Activated CD8-positive, alpha-beta memory T cell treated with anti-CD3 and anti-CD28 coated beads, Interleukin-2, amount 50 U/mL, for 24 hours (primary cell): ENCODE measurements around the gene TNC.

Experiments used
- DNase-seq: peaks from one replicate; pipeline ENCODE4 v3.0.0-alpha.2; 2020; ENCODE audit errors: extremely low read depth

Gene TNC

DNA sequence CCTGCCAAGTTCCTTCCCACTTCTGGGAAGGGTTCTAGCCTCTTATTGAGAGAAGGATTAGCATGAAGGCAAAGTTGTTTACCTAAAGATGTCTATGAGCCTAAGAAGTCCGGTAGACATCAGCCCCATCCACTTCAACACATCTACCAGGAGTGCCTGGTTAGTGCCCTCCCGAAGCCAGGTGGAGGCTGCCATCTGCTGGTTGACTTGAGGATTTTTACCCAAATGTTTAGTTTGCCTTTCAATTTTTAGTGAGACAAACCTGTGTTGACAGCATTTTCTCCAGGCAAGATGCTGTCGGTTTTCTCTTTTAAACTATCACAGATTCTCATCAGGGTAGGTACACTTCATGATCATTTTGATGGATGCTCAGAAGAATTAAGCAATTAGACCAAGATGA is 104.0 kb downstream of the TNC start:
- no peak for DNase-seq

DNA sequence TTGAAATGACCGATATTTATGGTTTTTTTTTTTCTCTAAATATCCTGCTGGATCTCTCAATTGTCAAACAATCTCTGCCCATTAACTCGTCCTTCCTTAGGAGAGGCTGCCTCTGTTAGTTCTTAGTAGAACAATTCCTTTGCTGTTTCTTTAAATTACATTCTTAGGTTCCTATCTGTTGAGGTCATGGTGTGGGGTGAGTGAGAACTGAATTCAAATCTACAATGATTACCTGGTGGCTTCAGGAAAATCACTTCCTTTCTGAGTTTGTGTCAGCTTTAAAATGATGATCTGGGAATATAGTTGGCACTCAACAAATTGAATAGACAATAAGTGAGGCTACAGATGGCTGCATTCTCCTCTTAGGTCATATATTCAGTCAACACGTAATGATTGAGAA is 105.5 kb downstream of the TNC start:
- no peak for DNase-seq

DNA sequence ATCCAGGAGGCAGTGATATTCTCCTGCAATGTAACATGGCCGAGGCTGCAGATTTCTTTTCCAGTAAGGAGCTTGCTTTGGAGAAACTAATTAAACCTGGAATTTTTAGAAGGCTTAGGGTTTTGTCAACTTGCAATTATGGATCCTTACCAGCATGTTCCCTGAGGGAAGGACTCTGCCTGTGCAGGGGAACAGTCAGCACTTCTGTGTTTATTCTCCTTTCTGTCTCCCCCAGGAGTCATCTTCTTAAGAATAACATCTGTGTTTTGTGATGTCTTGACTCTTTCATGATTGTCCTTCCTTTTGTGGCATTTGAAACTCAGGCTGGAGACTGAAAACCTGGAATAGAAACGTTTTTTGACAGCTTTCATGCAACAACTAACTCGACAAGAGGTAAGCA is 107.1 kb downstream of the TNC start:
- no peak for DNase-seq

DNA sequence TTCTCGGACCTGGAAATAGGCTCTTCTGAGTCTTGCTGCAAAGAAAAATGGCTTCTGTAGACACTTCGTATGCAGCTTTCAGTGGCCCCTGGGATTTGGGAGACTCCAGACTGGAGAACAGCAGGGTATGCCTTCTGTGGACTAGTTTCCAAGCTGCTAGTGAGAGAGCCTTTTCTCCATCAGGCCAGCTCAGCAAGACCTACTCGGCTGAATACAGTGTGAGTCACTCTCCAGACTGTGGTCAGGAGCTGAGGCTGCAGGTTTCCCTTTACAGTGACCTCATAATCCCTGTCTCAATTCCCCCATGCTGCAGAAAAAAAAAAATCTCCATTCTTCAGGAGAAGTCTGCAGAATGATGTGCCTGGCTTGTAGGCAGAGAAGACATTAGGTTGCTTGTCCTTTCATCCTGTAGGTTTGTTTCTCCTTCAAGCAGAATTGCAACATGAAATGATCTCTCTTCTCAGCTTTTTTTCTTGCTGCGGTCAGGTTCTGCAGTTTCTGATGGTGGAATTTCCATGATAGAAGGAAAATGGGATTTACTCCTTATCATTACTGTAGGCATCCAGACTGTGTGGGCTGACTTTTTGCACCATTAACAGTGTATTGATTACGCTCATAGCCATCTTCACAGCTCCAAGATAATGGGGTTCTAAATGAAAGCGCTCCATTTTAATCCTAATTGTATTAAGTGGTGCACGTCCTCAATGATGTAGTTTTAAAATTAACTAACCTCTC is 109.3 kb downstream of the TNC start:
- DNase-seq = no peak

DNA sequence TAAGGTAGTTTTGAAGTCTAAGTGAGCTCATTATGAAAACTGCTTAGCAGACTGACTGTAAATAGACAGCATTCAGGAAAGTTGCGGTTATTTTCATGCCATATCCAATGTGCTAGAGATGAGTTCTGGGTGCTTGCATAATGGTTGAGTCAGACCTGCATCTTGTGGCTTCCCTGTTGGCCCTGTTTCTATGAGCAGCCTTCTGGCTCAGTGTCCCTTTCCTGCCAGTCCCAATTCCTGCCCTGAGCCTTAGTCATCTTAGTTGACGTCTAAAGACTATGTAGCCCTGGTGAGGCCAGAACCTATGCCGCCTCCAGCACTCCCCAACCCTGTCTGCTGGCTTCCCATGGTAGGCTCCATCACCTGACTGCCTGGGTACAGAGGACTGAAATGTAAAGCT is 111.3 kb downstream of the TNC start:
- DNase-seq = no peak

DNA sequence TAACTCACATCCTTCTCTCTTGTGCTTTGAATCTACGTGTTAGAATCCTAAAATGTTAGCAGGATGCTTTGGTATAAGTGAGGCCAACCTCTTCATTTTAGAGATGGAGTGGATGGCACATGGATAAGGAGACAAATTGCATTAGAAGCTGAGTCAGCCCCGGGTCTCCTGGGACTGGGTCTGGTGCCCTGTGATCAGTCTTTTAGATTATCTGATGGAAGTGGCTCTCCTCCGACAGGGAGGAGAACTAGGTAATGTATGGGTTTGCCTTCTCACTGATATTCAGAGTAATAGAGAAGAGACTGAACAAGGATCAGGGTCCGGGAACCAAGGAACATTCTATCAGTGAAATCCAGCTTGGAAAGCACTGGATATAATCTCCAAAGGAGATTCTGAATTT is 112.6 kb downstream of the TNC start:
- no peak for DNase-seq

DNA sequence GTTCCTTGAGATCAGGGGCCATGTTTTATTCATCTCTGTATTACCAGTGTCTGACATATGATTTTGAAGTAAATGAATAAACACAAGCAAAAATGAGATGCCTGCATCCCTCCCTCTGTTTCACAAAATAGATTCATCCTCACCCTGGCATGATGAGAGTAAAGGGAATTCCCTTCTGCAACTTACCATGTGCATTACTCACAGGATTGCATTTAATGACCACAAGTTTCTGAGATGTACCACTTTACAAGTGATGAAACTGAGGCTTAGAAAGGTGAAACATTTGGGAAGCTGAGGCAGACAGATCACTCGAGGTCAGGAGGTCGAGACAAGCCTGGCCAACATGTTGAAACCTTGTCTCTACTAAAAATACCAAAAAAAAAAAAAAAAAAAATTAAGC is 113.4 kb downstream of the TNC start:
- no peak for DNase-seq

DNA sequence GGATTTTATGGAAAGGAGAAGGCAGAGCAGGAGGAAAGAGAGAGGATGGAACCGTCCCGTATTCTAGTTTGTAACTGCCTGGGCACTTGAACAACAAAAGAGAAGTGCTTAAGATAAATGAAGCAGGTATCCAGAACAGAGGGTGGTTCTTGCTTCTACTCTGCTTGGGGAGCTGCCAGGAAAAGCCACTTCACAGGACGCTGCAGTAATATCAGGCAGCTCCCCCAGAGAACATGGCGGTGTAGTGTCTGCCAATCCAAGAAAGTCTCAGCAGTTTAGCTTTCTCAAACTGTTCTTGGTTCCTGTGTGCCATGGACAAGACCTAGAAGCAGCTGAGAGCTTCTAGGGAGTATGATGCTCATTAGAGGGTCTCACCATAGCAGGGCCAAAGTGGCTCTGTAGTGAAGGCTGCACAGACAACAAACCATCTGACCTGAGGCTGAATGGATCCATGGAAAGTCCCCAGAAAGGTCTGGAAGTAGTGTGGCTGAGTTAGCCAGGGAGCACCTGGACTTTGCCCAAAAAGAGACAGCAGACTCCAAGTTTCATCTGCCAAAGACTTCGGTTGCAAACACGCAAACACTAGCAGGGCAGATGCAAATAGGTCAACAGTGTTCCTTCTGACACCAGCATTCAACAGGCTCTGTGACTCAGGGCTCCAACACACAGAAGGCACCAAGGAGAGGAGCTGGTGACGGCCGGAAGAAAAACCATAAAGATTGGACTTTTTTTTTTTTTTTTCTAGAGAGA is 115.4 kb downstream of the TNC start:
- no peak for DNase-seq

DNA sequence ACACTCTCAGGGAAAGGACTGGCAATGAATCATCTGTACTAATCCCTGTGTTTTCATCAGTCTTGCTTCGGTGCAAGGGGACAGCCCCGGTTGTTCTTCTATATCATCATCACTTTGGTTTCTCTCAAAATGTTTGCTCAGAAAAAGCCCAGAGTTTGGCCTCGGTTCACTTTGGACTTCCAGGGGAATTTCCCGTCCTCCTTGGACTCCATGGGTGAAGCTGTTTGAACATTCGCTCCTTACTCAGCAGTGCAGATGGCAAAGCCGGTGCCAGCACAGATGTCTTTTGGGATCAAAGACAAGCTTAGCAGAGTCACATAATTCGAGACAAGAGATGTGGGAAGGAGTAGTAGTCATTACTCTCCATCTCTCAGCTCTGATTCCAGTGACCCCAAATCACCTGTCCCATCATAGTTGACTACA is 117.7 kb downstream of the TNC start:
- no peak for DNase-seq

DNA sequence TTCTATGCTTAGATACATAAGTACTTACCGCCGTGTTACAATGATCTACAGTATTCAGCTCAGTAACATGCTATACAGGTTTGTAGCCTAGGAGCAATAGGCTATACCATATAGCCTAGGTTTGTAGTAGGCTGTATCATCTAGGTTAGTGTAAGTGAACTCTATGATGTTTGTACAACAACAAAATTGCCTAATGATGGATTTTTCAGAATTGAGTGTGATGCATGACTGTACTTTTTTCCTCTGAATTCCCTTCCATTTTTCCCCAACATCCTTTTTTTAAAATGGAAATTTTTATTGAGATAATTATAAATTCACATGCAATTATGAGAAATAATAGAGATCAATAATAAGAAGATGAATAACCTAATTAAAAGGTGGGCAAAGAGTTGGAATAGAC is 119.6 kb downstream of the TNC start:
- DNase-seq = no peak

DNA sequence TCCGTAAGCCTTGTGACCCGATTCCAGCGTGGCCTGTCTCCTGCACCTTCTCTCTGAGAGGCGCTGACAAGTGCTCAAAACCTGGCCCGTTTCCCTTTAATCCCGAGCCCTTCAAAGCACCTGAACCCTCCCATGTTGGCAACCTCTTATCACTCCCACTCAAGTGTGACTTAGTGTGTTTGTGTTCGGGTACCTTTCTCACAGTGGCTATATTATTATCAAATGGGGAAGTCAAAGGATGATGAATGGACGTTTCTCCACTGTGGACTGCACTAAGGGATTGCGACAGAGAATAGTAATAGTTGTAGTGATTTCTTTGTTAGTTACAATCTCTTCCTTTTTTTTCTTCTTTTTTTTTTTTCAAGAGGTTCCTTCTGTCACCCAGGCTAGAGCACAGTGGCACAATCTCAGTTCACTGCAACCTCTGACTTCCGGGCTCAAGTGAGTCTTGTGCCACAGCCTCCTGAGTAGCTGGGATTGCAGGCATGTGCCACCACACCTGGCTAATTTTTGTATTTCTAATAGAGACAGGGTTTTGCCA is 122.2 kb downstream of the TNC start:
- DNase-seq = no peak

DNA sequence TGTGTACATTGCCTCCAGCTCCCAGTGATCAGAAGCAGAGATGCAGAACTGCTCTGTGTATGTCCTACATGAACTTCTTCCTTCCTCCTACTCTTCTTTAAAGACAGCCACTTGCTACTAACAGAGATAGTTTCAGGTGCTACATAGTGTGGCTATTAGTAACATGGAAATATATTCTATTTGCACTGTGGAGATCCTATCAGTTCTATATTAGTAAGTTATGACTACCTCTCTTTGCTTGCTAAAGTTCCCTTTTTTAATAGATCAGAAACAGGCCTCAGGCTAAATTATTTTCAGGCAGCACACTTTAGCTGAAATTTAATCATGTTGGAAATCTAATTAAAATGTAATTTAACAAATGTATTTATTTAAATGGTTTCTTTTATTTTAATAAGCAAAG is 123.2 kb downstream of the TNC start:
- DNase-seq = no peak

DNA sequence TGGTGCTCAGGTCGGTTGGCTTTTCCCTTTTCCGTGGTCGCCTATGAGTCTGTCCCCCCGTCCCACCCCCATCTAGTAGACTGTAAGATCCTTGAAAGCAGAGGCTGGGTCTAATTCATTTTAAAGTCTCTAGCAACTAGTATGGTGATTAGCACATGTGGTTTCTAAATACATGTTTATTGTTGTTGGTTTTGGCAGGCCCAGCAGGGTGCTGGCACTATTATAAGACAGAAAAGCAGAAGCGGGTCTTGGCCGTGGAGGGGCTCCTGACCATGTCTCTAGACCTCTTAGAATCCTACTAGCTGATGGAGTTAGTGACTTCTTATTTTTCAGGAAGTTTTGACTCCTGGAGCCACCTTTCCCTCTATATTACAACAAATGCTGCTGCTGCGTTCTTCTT is 126.1 kb downstream of the TNC start:
- DNase-seq = no peak

DNA sequence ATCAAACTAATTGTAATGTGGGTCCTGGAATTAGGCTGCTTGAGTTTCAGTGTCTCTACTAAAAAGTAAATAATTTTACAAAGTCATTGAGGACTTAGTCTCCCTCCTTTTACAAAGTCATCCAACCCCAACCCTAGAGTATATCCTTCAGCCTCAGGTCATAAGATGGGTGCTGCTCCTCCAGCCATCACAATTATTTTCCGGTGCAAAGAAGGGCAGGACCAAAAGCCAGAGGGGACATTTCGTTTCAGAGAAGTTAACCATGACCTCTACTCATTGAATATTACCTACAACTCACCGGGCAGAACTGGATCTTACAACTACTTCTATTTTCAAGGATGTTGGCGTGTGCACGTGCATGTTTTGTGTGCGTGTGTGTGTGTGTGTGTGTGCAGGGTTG is 127.1 kb downstream of the TNC start:
- DNase-seq = no peak

DNA sequence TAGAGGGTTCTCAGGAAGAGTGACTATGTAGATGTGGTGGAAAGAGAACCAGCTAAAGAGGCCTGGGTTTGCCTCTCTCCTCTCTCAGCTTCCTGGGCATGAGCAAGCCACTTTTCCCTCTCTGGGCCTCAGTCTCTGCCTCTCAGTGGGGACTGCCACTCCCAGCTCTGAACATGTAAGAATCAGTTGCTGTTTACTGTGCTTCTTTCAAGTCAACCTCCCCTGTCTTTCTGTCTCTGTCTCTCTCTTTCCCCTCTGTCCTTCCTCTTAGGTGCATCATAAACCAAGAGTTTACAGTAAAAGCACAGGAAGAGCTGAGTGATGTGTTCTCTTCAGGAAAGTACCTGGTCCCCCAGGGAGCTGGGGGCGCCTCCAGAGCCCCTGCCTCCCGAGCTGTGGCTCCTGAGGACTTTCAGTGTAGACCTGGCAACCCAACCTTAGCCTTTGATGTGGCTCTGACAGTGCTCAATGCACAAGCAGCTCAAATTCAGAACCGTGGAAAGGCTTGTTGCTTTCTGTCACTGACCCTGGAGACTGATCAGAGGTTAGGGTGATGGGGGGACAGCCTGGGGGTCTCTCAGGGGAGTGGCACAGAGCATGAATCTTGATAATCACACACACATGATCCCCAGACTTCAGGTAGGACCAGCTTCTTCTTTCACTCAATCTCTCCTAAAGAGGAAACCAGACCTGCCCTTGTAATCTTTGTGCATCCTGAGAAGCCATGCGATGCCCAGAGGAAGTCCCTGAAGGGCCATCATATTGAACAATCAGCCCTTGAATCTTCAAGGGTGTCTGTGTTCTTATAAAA is 128.2 kb downstream of the TNC start:
- no peak for DNase-seq

DNA sequence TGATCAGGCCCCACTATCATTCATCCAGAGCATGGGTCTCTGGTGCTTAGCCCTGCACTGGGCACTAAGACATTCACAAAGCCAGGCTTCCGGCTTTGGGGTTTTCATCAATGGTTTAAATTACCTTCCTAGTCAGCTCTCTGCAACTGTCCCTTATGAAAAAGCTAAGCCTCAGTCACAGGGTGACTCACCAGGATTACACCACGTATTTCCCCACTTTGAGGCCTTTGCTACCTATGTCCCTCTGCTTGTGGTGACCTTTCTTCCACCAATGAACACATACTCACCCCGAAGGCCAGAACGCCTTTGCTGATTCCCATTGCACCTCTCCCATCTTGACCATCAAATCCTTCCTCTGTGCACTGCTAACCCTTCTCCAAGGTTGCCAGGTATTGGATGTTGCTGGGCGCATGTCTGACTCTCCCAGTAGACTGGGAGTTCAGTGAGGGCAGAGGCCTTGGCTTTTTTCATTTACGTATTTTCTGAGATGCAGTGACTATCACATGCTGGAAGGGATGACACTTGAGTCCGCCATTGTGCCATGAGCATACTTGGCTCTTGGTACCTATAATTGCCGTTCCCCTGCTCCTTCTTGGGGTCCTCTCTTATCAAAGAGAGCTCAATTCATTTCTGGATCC is 128.9 kb downstream of the TNC start:
- DNase-seq = no peak

DNA sequence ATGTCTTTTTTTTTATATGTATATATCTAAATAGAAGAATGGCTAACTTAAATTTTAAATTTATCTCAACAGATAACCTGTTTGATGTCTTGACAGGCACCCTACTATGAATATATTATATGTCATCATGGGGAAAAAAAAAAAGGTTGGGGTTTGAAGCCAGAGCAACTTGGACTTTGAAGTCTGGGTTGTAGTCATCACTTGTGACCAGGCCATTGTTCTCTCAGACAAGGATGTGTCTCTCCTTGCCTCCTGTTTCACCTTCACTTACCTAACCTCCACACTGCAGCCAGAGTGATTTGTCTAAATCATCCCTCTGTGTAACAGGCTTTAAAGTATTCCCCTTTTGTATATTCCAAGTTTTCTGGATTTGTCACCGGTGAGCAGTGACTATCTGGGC is 130.8 kb downstream of the TNC start:
- no peak for DNase-seq

DNA sequence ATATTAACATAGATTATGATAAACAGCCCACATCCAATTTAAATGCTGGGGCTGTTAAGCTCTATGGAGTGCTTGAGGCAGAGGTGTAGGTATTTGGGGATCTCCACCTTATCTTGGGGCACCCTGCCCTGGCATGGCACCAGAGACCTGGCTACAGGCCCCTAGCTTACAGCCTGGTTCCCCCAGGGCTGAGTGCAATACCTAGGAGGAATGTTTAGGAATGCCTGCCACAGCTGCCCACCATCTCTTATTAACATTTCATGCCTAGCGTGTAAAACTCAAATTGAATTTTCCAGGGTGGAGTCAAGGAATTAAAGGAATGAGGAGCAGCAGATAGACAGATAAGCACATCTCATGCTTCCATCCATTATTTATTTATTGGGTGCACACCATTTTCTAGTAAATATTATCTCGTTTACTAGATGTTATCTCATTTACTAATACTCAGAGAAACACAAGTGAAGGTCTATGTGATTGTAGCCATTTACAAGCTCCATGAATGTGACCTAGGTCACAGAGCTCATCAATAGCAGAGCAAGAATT is 131.9 kb downstream of the TNC start:
- DNase-seq = no peak

DNA sequence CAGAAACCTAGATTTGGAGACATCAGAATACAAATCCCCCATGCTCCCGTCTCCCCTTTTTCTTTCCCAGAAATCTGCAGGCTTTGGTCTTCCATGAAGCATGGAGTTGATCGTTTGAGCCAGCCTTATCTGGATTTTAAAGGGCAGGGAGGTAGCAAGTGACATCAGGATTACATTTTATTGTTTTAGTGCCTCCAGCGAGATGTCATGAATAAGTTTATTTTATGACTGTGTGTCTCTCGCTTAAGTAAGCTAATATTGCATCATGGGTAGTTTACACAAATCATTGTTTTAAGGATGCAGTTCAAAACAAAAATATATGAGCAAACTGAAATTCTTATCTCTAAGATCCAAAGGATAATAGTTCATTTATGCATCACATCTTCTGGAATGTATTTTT is 136.9 kb downstream of the TNC start:
- DNase-seq = no peak

DNA sequence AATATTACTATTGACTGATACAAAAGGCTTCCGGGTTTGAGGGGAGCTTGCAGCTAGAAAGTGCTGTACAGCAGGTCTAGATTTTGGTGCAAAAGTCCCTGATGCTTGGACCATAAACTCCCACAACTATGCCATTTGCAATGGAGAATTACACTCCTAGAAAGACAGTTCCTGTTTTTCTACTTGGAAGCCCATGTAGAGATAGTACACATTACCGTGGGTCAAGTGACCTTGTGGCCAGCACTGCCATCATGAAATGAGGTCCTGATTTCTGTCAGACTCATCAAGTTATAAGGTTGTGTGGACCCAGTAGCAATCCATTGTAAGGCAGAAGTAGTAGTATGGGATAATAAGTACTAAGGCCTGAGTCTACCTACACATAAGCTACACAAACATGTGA is 144.7 kb downstream of the TNC start:
- no peak for DNase-seq

DNA sequence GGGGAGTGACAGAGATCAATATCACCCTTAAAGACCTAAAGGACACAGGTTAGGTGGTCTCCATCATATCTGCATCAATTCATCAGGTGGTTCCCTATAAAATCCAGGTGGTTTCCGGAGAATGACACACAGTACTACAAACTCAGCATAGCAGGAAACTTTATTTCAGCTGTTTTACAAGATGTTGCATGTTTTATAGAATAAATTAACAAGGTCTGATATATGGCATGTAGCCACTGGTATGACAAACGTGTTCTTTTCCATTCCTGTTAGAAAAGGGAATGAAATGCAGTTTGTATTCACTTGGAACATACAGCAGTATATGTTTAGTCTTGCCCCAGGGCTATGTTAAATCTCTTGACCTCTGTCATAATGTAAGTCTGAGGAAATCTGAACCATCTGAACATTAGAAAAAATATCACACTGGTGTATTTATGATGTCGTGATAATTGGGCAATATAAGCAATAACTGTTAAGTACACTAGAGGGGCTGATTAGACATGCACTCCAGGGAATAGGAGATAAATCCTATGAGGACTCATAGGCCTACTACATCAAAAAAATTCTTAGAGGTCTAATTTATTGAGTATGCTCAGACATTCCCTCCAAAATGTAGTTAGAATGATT is 145.3 kb downstream of the TNC start:
- no peak for DNase-seq
